ENCODE data around the gene AMIGO2. TPM values are rescaled to one million over a fixed set of nuclear protein-coding genes. Genes with fewer than 3 reads are reported as not detected.
"Not testable (repeated sequence)": the region's sequence is repeated elsewhere in the genome, so short reads cannot be mapped to it uniquely, and the experiment has no call there.

AMIGO2 gene
- total RNA-seq, 4 donors from 2014 or later, result 1.5 to 3.4 (median 3.1) TPM

DNA sequence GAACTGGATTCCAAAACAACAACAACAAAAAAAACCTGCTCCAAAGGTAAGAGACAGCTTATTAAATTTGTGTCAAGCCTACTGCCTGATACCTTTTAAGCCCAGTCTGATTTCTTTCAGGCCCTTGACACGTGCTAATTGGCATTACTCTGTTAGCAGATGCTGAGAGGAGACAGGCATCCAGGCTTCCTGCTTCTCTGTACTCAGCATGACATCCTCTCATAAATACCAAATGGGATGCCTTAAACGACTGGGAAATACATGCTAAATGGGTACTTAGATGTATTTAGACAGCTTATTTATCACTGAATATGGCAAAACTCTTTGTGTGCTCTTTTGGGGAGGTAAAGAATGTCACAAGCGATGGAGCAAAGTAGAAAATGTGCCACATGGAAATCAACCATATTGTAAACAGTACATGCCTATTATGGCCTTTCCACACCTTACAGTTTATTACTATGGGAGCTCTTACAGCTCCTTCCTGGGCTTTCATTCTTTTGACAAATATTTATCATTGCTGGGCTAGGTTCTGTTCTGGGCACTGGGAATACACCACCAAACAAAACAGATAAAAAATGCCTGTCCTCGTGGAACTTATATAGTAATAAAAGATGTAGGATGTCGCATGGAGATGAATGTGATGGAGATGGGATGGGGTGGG lies 11.9 kb downstream of the AMIGO2 start:
- 73 to 83% methylated on average over 5 of the region's 5 CpGs for WGBS, 2 donors
- no peak for DNase-seq (ENCODE audit: low spot score in 2 of 2)
- no peak overlapping the region for H3K4me3 ChIP-seq (ENCODE audit: low read depth, poor library complexity, severe bottlenecking)
- intact Hi-C loops (cut with DNase I; ENCODE audit: low total_unique reads), result no loop called here
- no peak for TF ChIP-seq POLR2A (IDR thresholded peaks at IDR 0.05)
- TF ChIP-seq, protein P1, sequence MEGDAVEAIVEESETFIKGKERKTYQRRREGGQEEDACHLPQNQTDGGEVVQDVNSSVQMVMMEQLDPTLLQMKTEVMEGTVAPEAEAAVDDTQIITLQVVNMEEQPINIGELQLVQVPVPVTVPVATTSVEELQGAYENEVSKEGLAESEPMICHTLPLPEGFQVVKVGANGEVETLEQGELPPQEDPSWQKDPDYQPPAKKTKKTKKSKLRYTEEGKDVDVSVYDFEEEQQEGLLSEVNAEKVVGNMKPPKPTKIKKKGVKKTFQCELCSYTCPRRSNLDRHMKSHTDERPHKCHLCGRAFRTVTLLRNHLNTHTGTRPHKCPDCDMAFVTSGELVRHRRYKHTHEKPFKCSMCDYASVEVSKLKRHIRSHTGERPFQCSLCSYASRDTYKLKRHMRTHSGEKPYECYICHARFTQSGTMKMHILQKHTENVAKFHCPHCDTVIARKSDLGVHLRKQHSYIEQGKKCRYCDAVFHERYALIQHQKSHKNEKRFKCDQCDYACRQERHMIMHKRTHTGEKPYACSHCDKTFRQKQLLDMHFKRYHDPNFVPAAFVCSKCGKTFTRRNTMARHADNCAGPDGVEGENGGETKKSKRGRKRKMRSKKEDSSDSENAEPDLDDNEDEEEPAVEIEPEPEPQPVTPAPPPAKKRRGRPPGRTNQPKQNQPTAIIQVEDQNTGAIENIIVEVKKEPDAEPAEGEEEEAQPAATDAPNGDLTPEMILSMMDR (IDR thresholded peaks at IDR 0.05), result no peak

DNA sequence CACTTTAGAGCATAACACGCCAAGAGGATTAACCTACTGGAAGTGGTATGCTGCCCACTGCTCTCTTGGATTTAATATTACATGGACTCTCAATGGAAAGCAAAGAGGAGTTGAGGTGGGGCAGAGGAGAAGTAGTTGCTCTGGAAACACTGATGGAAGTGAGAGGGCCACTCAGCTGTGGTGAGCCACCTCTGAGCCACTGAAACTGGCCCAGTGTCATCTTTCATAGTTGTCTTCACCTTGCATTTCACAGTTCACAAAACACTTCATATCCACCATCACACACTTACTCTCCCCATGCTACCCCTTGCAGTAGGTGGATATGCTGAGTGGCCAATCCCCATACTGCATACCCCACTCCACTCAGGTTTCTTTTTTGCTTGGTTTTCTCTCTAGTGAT lies 12.6 kb downstream of the AMIGO2 start:
- 95 to 97% methylated on average over 1 of the region's 1 CpG for WGBS, 2 donors

DNA sequence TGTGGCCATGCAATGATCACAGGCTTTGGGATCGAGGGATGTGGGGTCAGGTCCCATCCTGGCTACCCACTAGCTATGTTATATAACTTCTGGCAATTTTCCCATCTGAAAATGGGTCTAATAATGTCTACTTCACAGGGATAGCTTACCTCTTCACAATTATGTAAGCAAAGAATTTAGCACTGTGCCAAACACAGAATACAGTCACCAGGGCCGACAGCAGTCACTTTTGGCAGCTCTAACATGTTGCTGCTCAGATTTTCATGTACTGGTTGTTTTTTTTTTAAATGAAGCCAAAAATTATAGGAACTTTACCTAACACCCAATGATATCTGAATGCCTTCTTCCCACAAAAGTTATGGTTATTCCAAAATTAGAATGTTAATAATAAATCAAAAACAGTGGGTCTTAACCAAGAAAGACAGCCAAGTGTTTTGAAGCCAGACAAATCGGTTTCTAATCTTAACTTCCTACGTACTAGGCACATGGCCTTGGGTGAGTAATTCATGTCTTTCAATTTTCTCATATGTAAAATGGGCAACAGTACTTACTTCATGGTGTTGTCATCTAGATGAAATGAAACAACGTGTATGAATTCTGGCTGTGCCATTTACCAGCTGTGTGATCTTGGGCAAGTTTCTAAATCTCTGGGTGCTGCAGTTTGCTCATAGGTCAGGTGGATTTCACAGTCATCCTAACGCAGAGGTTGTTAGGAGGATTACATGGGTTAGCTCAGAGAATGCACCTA lies 13.3 kb downstream of the AMIGO2 start:
- H3K4me3 ChIP-seq (ENCODE audit: low read depth, poor library complexity, severe bottlenecking), result no peak overlapping the region
- WGBS, 2 donors, result 33 to 43% methylated on average over 6 of the region's 6 CpGs
- intact Hi-C loops (cut with DNase I; ENCODE audit: low total_unique reads), result no loop called here
- DNase-seq (ENCODE audit: low spot score in 2 of 2), result no peak
- TF ChIP-seq, protein P1 (IDR thresholded peaks at IDR 0.05), result no peak
- TF ChIP-seq POLR2A (IDR thresholded peaks at IDR 0.05), result no peak

More for the DNA sequence above, 12.6 kb downstream of the AMIGO2 start:
- TF ChIP-seq, protein P1 (IDR thresholded peaks at IDR 0.05), result no peak
- intact Hi-C loops (cut with DNase I; ENCODE audit: low total_unique reads), result no loop called here
- DNase-seq (ENCODE audit: low spot score in 2 of 2), result no peak
- no peak overlapping the region for H3K4me3 ChIP-seq (ENCODE audit: low read depth, poor library complexity, severe bottlenecking)

DNA sequence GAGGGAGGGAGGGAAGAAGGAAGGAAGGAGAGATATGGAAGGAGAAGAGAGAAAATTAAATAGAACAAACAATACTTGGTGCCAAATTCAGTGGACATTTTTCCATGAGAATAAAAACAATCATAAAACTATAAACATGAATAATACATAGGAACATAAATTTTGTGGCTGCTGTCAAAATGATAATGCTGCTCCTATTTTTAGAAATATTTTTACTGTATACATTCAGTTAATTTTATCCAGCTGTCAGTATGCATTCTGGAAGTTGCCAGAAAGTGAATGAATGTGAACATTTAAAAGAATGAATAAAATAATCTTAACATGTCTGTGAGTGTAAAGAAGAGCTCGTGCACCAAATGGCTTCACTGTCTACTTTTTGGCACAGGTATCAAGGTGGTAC lies 14.2 kb downstream of the AMIGO2 start:
- WGBS, 2 donors, result 52 to 61% methylated on average over 1 of the region's 1 CpG
- H3K4me3 ChIP-seq (ENCODE audit: low read depth, poor library complexity, severe bottlenecking), result no peak overlapping the region
- no peak for TF ChIP-seq POLR2A (IDR thresholded peaks at IDR 0.05)
- TF ChIP-seq, protein P1 (IDR thresholded peaks at IDR 0.05), result no peak
- intact Hi-C loops (cut with DNase I; ENCODE audit: low total_unique reads), result no loop called here
- DNase-seq (ENCODE audit: low spot score in 2 of 2), result no peak

DNA sequence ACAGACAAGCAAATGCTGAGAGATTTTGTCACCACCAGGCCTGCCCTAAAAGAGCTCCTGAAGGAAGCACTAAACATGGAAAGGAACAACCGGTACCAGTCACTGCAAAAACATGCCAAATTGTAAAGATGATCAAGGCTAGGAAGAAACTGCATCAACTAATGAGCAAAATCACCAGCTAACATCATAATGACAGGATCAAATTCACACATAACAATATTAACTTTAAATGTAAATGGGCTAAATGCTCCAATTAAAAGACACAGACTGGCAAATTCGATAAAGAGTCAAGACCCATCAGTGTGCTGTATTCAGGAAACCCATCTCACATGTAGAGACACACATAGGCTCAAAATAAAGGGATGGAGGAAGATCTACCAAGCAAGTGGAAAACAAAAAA lies 21.1 kb downstream of the AMIGO2 start:
- DNase-seq (ENCODE audit: low spot score in 2 of 2); intact Hi-C loops (cut with DNase I; ENCODE audit: low total_unique reads); H3K4me3 ChIP-seq (ENCODE audit: low read depth, poor library complexity, severe bottlenecking): not testable (repeated sequence)
- 88 to 93% methylated on average over 2 of the region's 2 CpGs for WGBS, 2 donors

DNA sequence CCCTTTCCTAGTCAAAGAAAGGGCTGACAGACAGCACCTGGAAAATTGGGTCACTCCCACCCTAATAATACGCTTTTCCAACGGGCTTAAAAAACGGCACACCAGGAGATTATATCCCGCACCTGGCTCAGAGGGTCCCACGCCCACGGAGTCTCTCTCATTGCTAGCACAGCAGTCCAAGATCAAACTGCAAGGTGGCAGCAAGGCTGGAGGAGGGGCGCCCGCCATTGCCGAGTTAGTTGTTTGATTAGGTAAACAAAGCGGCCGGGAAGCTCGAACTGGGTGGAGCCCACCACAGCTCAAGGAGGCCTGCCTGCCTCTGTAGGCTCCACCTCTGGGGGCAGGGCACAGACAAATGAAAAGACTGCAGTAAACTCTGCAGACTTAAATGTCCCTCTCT lies 22.8 kb downstream of the AMIGO2 start:
- 85 to 91% methylated on average over 12 of the region's 12 CpGs for WGBS, 2 donors
- intact Hi-C loops (cut with DNase I; ENCODE audit: low total_unique reads); DNase-seq (ENCODE audit: low spot score in 2 of 2); H3K4me3 ChIP-seq (ENCODE audit: low read depth, poor library complexity, severe bottlenecking): not testable (repeated sequence)

DNA sequence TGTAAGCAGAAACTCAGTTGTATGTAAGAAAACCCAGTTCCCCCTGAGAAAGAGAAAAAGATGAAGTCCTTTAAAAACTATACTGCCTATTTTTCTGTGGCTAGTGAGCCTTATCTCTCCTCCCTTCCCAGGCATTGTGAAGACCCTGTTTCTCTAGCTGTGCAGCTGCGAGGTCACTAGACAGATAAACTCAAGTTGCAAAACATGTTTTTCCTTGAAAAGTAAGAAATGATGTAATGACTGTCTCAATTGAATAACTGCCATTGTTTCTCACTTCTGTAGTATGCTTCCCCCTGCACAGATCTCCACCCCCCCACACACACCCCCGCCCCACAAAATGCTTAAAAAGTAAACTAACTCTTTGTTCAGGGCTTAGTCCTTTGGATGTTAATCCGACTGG lies 23.9 kb downstream of the AMIGO2 start:
- DNase-seq (ENCODE audit: low spot score in 2 of 2); intact Hi-C loops (cut with DNase I; ENCODE audit: low total_unique reads); H3K4me3 ChIP-seq (ENCODE audit: low read depth, poor library complexity, severe bottlenecking): not testable (repeated sequence)
- 77 to 79% methylated on average over 3 of the region's 3 CpGs for WGBS, 2 donors

Data from lower leg skin (tissue), 4 donors.